Measurements from ENCODE around the gene TOPORS.

DNA sequence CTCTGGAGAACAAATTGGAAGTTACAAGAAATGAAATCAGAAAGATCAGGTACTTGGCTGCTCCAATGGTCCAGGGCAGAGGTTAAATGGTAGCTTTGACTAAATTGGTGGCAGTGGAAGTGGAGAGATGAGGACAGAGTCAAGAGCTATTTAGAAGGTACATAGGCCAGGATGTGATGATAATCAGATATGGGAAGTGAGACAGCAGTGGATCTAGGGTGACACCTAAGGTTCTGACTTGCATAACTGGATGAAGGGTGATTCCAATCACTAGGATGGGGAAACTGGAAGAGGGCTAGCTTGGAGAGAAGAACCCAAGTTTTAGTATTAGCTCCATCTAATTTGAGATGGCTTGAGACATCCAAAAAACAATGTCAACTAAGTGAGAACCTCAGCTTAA lies 44.5 kb upstream of the TOPORS start:
- TF ChIP-seq, protein P1, sequence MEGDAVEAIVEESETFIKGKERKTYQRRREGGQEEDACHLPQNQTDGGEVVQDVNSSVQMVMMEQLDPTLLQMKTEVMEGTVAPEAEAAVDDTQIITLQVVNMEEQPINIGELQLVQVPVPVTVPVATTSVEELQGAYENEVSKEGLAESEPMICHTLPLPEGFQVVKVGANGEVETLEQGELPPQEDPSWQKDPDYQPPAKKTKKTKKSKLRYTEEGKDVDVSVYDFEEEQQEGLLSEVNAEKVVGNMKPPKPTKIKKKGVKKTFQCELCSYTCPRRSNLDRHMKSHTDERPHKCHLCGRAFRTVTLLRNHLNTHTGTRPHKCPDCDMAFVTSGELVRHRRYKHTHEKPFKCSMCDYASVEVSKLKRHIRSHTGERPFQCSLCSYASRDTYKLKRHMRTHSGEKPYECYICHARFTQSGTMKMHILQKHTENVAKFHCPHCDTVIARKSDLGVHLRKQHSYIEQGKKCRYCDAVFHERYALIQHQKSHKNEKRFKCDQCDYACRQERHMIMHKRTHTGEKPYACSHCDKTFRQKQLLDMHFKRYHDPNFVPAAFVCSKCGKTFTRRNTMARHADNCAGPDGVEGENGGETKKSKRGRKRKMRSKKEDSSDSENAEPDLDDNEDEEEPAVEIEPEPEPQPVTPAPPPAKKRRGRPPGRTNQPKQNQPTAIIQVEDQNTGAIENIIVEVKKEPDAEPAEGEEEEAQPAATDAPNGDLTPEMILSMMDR (conservative IDR thresholded peaks at IDR 0.05; ENCODE audit: low read length), result no peak
- TF ChIP-seq EZH2phosphoT487 (IDR thresholded peaks at IDR 0.05; ENCODE audit: borderline replicate concordance, low read depth, low read length), result no peak

All from OCI-LY7 (cell line).